Erythroblast (primary cell): ENCODE results near the gene RGS1.

Experiments
- GATA1 ChIP-seq: IDR thresholded peaks from 2 replicates; pipeline ENCODE4 v1.6.1; 2011; ENCODE audit warnings: low read depth, mild to moderate bottlenecking, control low read depth, low read length, moderate library complexity
- POLR2A ChIP-seq: IDR thresholded peaks from 2 replicates; pipeline ENCODE4 v1.6.1; 2011; ENCODE audit warnings: mild to moderate bottlenecking, low read length

GRCh38 chr1:192549937-192550336, 25.6 kb upstream of the RGS1 start:
- no peak for TF ChIP-seq POLR2A
- TF ChIP-seq GATA1 = no peak
